Parathyroid adenoma (tissue), 2 donors: ENCODE results near the gene PPP1R9B.

Experiments
- H2AFZ ChIP-seq: fragments of 300-600 bp; sonication (generic); one replicate; pipeline ENCODE4 v1.7.0; 2017; ENCODE audit warnings: antibody characterized with exemption, mild to moderate bottlenecking
- H3K27ac ChIP-seq: fragments of 300-600 bp; sonication (generic); one replicate; pipeline ENCODE4 v1.7.0; 2017
- H3K27me3 ChIP-seq: fragments of 300-600 bp; sonication (generic); one replicate; pipeline ENCODE4 v1.7.0; 2017; ENCODE audit warnings: low read length; ENCODE audit not compliant: control insufficient read depth, insufficient read depth
- H3K36me3 ChIP-seq: fragments of 300-600 bp; sonication (generic); one replicate; pipeline ENCODE4 v1.7.0; 2017; ENCODE audit warnings: low read length; ENCODE audit not compliant: control insufficient read depth, insufficient read depth
- H3K4me1 ChIP-seq: fragments of 300-600 bp; sonication (generic); one replicate; pipeline ENCODE4 v1.7.0; 2017; ENCODE audit warnings: control low read depth
- H3K4me2 ChIP-seq: fragments of 300-600 bp; sonication (generic); one replicate; pipeline ENCODE4 v1.7.0; 2017; ENCODE audit warnings: low read length
- H3K4me3 ChIP-seq: fragments of 300-600 bp; sonication (generic); one replicate; pipeline ENCODE4 v1.7.0; 2017; ENCODE audit warnings: low read depth, low read length
- H3K79me2 ChIP-seq: fragments of 300-600 bp; sonication (generic); one replicate; pipeline ENCODE4 v1.7.0; 2017; ENCODE audit warnings: control low read depth
- H3K9ac ChIP-seq: fragments of 300-600 bp; sonication (generic); one replicate; pipeline ENCODE4 v1.7.0; 2017; ENCODE audit warnings: mild to moderate bottlenecking
- H3K9me3 ChIP-seq: fragments of 300-600 bp; sonication (generic); one replicate; pipeline ENCODE4 v1.7.0; 2017; ENCODE audit warnings: low read length; ENCODE audit not compliant: control insufficient read depth
- CTCF ChIP-seq: fragments of 300-600 bp; sonication (generic); IDR thresholded peaks from one replicate; pipeline ENCODE4 v1.7.0; 2017; ENCODE audit warnings: antibody characterized with exemption, mild to moderate bottlenecking
- donor health status: primary hyperparathyroidism.

The PPP1R9B gene

GRCh38 chr17:50094243-50094752 is 56.2 kb downstream of the PPP1R9B start:
- Histone ChIP-seq H3K36me3 (no peaks in the 10 kb centered on the region), H3K4me1 (peaks cover 11% of the 10 kb centered on the region), H3K9me3 (no peaks in the 10 kb centered on the region), H3K4me2 (peak overlapping the region; percentile 97), H3K27me3 (no peaks in the 10 kb centered on the region), H3K4me3 (peak overlapping the region; percentile 98), H3K27ac (peak overlapping the region; percentile 77), H2AFZ (peak overlapping the region; percentile 96), H3K79me2 (peaks cover 5% of the 10 kb centered on the region), H3K9ac (peak overlapping the region; percentile 33)
- TF ChIP-seq CTCF = peak; percentile 92

GRCh38 chr17:50093807-50094206 is 56.7 kb downstream of the PPP1R9B start:
- H3K36me3 ChIP-seq = no peaks in the 10 kb centered on the region
- H3K27me3 ChIP-seq = no peaks in the 10 kb centered on the region
- peak overlapping the region; percentile 77 for H3K27ac ChIP-seq
- peak overlapping the region; percentile 96 for H2AFZ ChIP-seq
- no peak overlapping the region for H3K9ac ChIP-seq
- H3K4me3 ChIP-seq = peak overlapping the region; percentile 98
- H3K79me2 ChIP-seq = peaks cover 5% of the 10 kb centered on the region
- no peak for TF ChIP-seq CTCF
- peaks cover 11% of the 10 kb centered on the region for H3K4me1 ChIP-seq
- no peaks in the 10 kb centered on the region for H3K9me3 ChIP-seq
- H3K4me2 ChIP-seq = peak overlapping the region; percentile 97

GRCh38 chr17:50093246-50093645 is 57.2 kb downstream of the PPP1R9B start:
- H3K36me3 ChIP-seq = no peaks in the 10 kb centered on the region
- peaks cover 5% of the 10 kb centered on the region for H3K79me2 ChIP-seq
- peaks cover 11% of the 10 kb centered on the region for H3K4me1 ChIP-seq
- TF ChIP-seq CTCF = no peak
- no peaks in the 10 kb centered on the region for H3K27me3 ChIP-seq
- H2AFZ ChIP-seq = no peak overlapping the region
- H3K9me3 ChIP-seq = no peaks in the 10 kb centered on the region
- H3K4me3 ChIP-seq = no peak overlapping the region
- H3K27ac ChIP-seq = no peak overlapping the region
- H3K4me2 ChIP-seq = no peak overlapping the region
- no peak overlapping the region for H3K9ac ChIP-seq

- no peak overlapping the region for H3K27ac ChIP-seq
- H3K4me2 ChIP-seq = no peak overlapping the region
- peaks cover 5% of the 10 kb centered on the region for H3K79me2 ChIP-seq
- H3K27me3 ChIP-seq = no peaks in the 10 kb centered on the region
- no peaks in the 10 kb centered on the region for H3K9me3 ChIP-seq
- no peak overlapping the region for H2AFZ ChIP-seq
- TF ChIP-seq CTCF = no peak
- H3K9ac ChIP-seq = no peak overlapping the region
- H3K36me3 ChIP-seq = no peaks in the 10 kb centered on the region
- H3K4me1 ChIP-seq = peaks cover 9% of the 10 kb centered on the region
- no peak overlapping the region for H3K4me3 ChIP-seq
Measured at GRCh38 chr17:50091918-50092285, 58.6 kb downstream of the PPP1R9B start.
